GM19328 (cell line): ENCODE data around the gene MAN2A2.

Source experiments
- ATAC-seq: cut with Tn5 transposase; IDR thresholded peaks from one replicate; pipeline ENCODE4 v1.9.1; 2021; ENCODE audit warnings: mild to moderate bottlenecking, moderate library complexity; ENCODE audit not compliant: unreplicated experiment

MAN2A2 gene

GRCh38 chr15:90957031-90957790, 54.1 kb downstream of the MAN2A2 start:
- ATAC-seq, result no peak

GRCh38 chr15:90957791-90958190, 54.7 kb downstream of the MAN2A2 start:
- ATAC-seq, result no peak

GRCh38 chr15:90959028-90959595, 56.0 kb downstream of the MAN2A2 start:
- no peak for ATAC-seq

DNA sequence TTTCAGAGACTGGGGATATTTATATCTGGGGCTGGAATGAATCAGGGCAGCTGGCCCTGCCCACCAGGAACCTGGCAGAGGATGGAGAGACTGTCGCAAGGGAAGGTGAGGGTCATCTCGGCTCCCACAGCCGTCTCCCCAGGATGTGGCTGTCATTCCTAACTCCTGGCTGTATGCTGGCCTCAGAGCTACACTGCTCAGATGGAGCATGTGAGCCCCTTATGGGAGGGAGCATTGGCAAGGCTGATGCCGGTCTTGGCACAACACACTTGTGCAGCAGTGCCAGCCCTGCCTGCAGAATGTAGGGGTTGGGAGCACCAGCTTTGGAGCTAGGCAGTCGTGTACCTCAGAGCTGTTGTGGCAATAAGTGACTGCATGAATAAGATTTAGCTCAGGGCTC, 56.8 kb downstream of the MAN2A2 start:
- ATAC-seq, result no peak

DNA sequence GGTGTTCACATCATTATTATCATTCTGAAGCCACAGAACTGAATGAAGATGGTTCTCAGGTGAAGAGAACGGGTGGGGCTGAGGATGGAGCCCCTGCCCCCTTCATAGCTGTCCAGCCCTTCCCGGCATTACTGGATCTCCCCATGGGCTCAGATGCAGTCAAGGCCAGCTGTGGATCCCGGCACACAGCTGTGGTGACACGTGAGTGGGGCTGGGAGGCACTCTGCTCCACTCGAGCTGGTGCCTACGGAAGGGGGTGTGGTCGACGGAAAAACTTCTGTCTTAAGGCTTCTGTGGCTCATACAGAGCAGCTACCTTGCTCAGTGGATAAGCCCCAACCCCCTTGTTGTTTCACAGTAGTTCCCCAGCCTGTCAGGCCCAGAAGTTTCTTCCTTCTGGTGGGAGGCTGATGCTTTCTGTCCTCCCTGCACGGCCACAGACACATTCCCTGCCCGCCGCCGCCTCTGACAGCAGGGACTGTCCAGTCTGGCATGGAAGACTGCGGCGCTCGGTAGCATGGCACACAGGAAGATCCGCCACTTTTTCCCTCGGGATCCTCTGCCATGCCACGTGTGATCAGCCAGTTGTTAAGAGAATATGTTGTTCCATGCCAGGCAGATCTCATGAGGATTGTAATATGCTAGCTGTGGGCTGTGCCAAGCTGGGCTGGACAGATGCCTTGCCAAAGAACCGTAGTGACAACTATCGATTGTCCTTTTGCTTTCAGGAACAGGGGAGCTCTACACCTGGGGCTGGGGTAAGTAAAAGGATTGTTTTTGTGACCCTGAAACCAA, 57.4 kb downstream of the MAN2A2 start:
- ATAC-seq, result no peak

DNA sequence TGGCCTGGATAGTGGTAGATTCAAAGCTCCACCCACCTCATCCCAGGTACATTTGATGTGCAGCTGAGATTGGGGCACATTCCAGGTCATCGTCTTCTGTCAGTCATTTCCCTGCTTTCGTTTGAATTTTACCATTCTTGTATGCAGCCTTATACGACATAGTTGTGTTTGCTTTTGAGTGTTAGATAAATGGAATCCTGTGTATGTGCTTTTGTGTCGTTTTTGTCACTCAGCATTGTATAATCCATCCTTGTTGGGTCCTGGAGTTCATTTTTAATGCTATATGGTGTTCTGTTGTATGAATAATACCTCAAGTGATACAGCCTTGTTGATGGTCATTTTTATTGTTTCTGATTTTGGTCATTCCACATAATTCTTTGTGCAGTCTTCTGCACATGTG, 58.9 kb downstream of the MAN2A2 start:
- ATAC-seq, result no peak

DNA sequence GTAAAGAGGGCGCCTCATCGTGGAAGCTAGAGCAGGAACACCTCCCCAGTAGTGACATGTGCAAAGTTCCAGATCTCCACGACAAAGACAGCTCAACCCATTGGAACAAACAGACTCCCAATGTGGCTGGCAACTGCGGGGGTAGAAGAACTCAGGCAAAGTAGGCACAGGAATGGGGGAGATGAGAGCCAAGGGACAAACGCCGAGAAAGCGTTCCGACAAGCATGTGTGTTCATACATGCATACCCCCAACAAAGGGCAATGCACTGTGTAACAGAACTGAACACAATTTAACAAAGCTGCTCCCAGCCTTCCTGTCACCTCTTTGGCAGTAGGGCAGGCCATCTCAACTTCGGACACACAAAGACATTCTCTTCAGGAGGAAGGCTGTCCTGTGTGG, 63.2 kb downstream of the MAN2A2 start:
- no peak for ATAC-seq

DNA sequence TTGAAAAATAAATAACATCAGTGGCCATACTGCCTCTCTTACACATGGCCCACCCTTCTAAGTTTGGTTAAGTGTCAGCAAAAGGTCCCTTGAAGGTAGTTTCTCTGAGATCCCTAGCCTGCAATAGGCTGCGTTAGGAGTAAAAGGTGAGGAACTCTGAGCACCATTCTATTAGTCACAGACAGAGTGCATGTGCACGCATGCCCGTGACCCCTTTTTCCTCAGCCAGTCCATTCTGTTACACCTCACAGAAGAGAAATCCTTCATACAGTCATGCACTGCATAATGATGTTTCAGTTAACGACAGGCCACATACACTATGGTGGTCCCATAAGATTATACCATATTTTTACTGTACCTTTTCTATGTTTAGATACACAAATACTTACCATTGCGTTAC, 64.1 kb downstream of the MAN2A2 start:
- ATAC-seq, result no peak

- ATAC-seq, result no peak
Observed at GRCh38 chr15:90968434-90968833, 65.3 kb downstream of the MAN2A2 start.

- ATAC-seq, result no peak
Observed at GRCh38 chr15:90970274-90970673, 67.2 kb downstream of the MAN2A2 start.

GRCh38 chr15:90972133-90972532, 69.0 kb downstream of the MAN2A2 start:
- ATAC-seq, result no peak
